RKO (cell line): ENCODE results near the gene ZNF618.
"Not testable (repeated sequence)": the region's sequence is repeated elsewhere in the genome, so short reads cannot be mapped to it uniquely, and the experiment has no call there.

Experiments
- DNase-seq: peaks from one replicate; pipeline ENCODE4 v3.0.0-alpha.2; 2016; ENCODE audit warnings: low spot score

Gene ZNF618

DNA sequence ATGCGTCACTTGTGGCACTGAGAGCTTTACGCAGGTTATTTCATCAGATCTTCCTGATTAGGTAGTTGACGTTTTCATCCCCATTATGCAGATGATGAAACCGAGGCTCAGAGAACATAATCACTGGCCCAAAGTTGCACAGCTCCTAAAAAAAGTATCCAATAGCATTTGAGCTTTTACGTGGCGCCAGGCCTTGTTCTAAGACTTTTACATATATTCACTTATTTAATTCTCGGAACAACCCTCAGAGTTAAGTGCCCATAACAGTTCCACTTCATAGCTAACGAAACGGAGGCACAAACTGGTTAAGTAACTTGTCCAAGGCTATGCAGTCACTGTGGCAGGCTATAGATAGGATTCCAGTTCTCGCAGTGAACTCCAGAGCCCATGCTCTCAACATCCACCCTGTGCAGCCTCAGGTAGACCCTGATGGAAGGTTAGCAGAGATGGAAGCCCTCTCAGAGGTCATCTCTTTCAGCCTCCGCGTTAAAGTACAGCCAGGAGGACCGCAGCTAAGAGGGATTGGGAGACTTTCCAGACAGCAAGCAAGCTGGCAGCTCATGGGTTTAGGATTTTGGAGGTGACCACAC lies 162.7 kb downstream of the ZNF618 start:
- DNase-seq: no peak

DNA sequence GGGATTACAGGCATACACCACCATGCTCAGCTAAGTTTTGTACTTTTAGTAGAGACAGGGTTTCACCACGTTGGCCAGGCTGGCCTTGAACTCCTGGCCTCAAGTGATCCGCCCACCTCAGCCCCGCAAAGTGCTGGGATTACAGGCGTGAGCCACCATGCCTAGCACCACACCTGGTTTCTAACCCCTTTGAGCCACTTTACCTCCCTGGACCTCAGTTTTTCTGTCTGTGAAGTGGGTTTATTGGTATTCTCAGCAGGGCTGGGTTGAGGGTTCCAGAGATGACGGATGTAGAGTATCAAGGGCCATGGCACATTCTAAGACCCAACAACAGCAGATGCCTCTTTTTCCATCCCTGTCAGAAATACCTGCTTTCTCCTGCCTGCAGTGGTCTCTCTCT lies 163.4 kb downstream of the ZNF618 start:
- no peak for DNase-seq

DNA sequence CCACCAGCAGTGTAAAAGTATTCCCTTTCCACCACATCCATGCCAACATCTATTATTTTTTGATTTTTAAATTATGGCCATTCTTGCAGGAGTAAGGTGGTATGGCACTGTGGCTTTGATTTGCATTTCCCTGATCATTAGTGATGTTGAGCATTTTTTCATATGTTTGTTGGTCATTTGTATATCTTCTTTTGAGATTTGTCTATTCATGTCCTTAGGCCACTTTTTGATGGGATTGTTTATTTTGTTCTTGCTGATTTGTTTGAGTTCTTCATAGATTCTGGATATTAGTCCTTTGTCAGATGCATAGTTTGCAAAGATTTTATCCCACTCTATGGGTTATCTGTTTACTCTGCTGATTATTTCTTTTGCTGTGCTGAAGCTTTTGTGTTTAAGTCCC lies 167.6 kb downstream of the ZNF618 start:
- DNase-seq: not testable (repeated sequence)

- no peak for DNase-seq
Measured at GRCh38 chr9:114046237-114046755, 170.2 kb downstream of the ZNF618 start.

- no peak for DNase-seq
Measured at GRCh38 chr9:114046875-114047274, 170.8 kb downstream of the ZNF618 start.

DNA sequence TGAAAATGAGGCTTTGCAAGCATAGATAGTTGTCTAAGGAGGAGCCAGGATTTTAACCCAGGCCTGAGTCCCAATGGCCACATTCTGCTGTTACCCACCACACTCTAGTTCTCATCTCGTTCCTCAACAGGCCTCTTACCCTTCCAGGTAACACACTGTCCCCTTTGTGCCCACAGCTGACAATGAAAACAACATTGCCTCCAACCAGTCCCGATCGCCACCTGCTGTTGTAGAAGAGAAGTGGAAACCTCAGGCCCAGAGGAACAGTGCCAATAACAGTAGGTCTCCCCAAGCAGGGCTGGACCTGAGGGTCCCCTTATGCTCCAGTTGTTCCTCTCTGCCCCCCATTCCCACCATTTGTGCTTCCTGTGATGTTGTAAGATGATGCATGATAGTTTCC lies 171.6 kb downstream of the ZNF618 start:
- no peak for DNase-seq

DNA sequence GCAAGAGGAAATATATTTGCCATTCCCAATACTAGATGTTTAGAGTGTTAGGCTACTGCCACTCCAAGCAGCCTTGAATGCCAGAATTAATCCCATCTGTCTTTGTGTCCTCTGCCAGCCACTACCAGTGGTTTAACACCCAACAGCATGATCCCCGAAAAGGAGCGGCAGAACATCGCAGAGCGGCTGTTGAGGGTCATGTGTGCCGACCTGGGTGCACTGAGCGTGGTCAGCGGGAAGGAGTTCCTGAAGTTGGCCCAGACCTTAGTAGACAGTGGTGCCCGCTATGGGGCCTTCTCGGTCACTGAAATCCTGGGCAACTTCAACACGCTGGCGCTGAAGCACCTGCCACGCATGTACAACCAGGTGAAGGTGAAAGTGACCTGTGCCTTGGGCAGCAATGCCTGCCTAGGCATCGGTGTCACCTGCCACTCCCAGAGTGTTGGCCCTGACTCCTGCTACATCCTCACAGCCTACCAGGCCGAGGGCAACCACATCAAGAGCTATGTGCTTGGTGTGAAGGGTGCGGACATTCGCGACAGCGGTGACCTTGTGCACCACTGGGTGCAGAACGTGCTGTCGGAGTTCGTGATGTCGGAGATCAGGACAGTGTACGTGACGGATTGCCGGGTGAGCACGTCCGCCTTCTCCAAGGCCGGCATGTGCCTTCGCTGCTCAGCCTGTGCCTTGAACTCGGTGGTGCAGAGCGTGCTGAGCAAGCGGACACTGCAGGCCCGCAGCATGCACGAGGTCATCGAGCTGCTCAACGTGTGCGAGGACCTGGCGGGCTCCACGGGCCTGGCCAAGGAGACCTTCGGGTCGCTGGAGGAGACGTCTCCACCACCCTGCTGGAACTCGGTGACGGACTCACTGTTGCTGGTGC lies 172.7 kb downstream of the ZNF618 start:
- no peak for DNase-seq

DNA sequence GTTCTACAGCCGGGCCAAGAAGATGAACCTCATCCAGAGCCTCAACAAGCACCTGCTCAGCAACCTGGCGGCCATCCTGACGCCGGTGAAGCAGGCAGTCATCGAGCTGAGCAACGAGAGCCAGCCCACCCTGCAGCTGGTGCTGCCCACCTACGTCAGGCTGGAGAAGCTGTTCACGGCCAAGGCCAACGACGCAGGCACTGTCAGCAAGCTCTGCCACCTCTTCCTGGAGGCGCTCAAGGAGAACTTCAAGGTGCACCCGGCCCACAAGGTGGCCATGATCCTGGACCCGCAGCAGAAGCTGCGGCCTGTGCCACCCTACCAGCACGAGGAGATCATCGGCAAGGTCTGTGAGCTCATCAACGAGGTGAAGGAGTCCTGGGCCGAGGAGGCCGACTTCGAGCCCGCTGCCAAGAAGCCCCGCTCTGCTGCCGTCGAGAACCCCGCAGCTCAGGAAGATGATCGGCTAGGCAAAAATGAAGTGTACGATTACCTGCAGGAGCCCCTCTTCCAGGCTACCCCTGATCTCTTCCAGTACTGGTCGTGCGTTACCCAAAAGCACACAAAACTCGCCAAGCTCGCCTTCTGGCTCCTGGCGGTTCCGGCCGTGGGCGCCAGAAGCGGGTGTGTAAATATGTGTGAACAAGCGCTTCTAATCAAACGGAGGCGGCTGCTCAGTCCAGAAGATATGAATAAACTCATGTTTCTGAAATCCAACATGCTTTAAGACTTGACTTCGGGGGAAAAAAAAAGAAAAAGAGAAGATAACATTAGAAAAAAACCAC lies 173.5 kb downstream of the ZNF618 start:
- no peak for DNase-seq

GRCh38 chr9:114050226-114050568 lies 174.1 kb downstream of the ZNF618 start:
- no peak for DNase-seq

DNA sequence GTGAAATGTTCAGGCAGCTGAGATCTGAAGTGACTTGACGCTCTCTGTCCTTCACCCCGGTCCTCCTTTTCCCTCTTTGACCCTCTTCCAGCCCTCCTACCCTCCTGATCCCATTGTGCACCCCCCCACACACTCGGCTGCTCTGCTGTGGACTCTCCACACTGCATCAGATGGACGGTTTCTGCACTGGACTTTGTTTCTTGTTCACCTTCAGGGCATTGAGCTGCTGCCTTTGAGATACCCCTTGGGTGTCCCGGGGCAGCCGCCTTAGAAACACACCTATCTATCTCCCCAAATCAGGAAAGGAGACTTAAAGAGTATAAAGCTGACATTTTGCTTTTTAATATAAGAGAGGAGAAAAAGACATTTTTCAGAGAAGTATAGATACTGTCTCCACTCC lies 174.5 kb downstream of the ZNF618 start:
- DNase-seq: no peak

GRCh38 chr9:114051281-114051680 lies 175.2 kb downstream of the ZNF618 start:
- no peak for DNase-seq

GRCh38 chr9:114051706-114052105 lies 175.6 kb downstream of the ZNF618 start:
- no peak for DNase-seq

DNA sequence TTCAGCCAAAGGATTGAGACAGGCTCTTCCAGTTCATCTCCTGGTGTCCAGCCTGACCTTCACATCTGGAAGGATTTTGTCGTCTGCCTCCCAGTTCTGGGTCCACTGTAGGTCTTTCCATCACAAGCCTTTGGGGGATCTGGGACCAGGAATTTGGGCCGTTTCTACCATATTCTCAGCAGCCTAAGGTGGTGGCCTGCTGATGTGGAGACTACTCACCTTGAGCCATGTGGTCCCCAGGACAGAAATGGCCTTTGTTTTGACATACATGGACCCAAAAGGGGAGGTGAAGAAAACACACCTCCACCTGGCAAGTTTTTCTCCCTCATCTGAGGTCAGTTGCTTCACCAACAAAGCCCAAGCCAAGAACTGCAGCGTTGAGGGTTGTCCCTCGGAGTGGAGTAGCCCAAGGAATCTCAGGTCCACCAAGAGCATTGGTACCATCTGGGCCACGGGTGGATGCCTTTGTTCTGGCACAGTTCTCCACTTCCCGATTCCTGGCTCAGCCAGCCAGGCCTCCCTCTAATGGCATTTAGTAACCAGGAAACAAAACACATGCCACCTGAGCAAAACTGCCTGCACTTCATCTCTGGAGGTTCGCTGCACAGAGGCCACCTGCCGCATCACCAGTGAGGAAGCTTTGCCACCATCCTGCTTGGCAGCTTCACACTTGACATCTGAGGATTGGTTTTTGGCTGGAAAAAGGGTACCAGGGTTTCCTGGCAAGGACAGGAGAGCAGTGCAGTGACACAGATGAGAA lies 177.3 kb downstream of the ZNF618 start:
- DNase-seq: no peak

GRCh38 chr9:114054191-114054690 lies 178.1 kb downstream of the ZNF618 start:
- no peak for DNase-seq

GRCh38 chr9:114055061-114055460 lies 179.0 kb downstream of the ZNF618 start:
- DNase-seq: no peak

DNA sequence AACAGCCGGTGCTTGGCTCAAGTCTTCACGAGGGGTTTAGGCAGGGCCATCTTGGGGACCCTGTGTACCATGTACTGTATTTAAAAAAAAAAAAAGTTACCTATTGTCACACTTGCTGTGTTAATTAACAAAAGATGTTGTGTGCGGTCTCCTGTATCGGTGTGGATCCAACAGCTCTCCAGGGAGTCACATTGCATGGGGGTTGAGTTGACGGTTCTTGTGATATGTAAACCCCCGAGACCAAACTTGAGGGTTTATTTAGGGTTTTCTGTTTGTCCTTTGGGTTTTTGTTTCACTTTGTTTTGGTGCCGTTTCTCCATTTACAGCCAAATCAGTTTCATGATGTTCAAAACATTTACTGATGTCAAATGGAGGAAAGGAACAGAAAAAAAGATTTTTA lies 179.8 kb downstream of the ZNF618 start:
- DNase-seq: no peak

- no peak for DNase-seq
Measured at GRCh38 chr9:114056527-114056926, 180.4 kb downstream of the ZNF618 start.

GRCh38 chr9:114057161-114057885 lies 181.2 kb downstream of the ZNF618 start:
- DNase-seq: no peak

DNA sequence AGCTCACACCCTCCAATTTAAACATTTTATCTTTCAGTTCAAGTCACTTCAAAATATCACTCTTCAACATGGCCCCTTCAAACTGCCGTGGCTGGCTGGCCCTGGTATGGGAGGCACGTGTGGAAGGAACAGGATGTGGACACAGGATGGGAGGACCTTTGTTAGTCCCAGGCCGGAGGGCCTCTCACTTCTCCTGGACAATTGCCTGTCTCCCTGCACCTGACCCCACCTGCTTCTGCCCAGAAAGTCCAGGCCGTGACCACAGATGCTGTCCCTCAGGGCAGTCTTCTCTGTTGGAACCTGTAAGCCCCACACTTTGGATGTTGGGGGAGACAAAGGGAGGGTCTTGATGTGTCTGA lies 182.6 kb downstream of the ZNF618 start:
- no peak for DNase-seq

DNA sequence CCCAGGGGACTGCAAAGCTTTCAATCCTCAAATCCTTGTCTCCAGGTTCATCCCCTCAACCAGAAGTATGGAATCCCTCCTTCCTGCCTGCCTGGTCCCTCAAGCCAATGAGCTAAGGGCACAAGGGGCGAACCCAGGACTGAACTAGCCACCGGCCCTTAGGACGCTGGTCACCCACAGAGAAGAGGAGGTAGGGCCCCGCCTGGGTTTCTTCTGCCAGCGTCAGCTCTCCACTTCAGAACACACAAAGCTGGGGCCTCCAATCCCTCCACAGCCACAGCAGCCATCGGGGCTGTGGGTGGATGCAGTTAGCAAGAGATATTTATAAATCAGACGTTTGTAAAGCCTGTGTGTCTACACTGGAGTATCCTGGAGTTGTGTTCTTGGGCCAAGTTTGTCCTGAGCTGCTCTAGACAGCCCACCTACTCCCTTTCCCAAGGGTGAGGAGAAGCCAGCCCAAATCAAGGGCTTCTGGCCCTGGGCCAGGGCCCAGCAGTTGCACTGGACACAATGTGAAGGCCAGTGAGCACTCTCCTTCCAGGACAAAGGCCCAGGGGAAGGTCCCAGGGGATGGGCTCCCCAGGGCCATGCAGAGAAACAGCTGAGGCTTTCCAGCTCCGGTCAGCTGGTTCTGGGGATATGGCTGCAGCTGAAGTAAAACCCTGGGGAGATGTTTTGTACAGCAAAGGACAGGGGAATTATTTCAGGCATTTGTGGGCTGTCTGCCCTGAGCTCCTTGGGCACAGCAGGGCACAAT lies 183.1 kb downstream of the ZNF618 start:
- DNase-seq: no peak
